CD4-positive, alpha-beta T cell treated with Interleukin-6 at 100 ng/mL for 8 hours (primary cell): ENCODE data around the gene AATF.

Source experiments
- DNase-seq: peaks from one replicate; pipeline ENCODE4 v3.0.0-alpha.2; 2020; ENCODE audit warnings: mixed read lengths, low spot score

Gene AATF

GRCh38 chr17:36979565-36979941 is 30.8 kb downstream of the AATF start:
- no peak for DNase-seq

- no peak for DNase-seq
Measured at GRCh38 chr17:36980280-36980761, 31.6 kb downstream of the AATF start.

- DNase-seq, result no peak
Measured at GRCh38 chr17:36983618-36984017, 34.9 kb downstream of the AATF start.

GRCh38 chr17:36989173-36989572 is 40.4 kb downstream of the AATF start:
- no peak for DNase-seq

GRCh38 chr17:36992701-36993100 is 43.9 kb downstream of the AATF start:
- no peak for DNase-seq

- DNase-seq, result no peak
Measured at GRCh38 chr17:36993227-36993626, 44.5 kb downstream of the AATF start.

GRCh38 chr17:36994438-36994837 is 45.7 kb downstream of the AATF start:
- no peak for DNase-seq

- DNase-seq, result no peak
Measured at GRCh38 chr17:36999471-36999870, 50.7 kb downstream of the AATF start.

- no peak for DNase-seq
Measured at GRCh38 chr17:37016780-37017179, 68.0 kb downstream of the AATF start.

GRCh38 chr17:37017404-37017803 is 68.7 kb downstream of the AATF start:
- DNase-seq, result no peak

GRCh38 chr17:37019117-37019740 is 70.5 kb downstream of the AATF start:
- DNase-seq, result no peak

- DNase-seq, result no peak
Measured at GRCh38 chr17:37019741-37020129, 71.0 kb downstream of the AATF start.

- no peak for DNase-seq
Measured at GRCh38 chr17:37024181-37024637, 75.5 kb downstream of the AATF start.

GRCh38 chr17:37025238-37025637 is 76.5 kb downstream of the AATF start:
- no peak for DNase-seq

GRCh38 chr17:37025847-37026530 is 77.2 kb downstream of the AATF start:
- no peak for DNase-seq

GRCh38 chr17:37026531-37026869 is 77.7 kb downstream of the AATF start:
- no peak for DNase-seq

GRCh38 chr17:37028040-37028439 is 79.3 kb downstream of the AATF start:
- DNase-seq, result no peak

GRCh38 chr17:37031493-37032083 is 82.8 kb downstream of the AATF start:
- DNase-seq, result no peak

GRCh38 chr17:37037590-37038155 is 88.9 kb downstream of the AATF start:
- DNase-seq, result no peak

- no peak for DNase-seq
Measured at GRCh38 chr17:37039269-37039668, 90.5 kb downstream of the AATF start.

- DNase-seq, result no peak
Measured at GRCh38 chr17:37041932-37042331, 93.2 kb downstream of the AATF start.

- DNase-seq, result no peak
Measured at GRCh38 chr17:37043201-37043600, 94.4 kb downstream of the AATF start.

GRCh38 chr17:37045351-37045922 is 96.7 kb downstream of the AATF start:
- no peak for DNase-seq
